AG10803 (cell line): ENCODE results near the gene EXOSC1.

Experiments used
- DNase-seq: peaks from one replicate; pipeline ENCODE4 v3.0.0; 2010; ENCODE audit warnings: low read depth
- H3K4me3 ChIP-seq: 2 replicates; pipeline ENCODE4 v1.5.1; 2011; ENCODE audit warnings: mild to moderate bottlenecking, low read length, control low read depth
- TF ChIP-seq, protein P1 (sequence below): conservative IDR thresholded peaks from 2 replicates; pipeline ENCODE4 v1.5.1; 2011; ENCODE audit warnings: mild to moderate bottlenecking, low read length, control low read depth, inconsistent platforms

EXOSC1 gene

DNA sequence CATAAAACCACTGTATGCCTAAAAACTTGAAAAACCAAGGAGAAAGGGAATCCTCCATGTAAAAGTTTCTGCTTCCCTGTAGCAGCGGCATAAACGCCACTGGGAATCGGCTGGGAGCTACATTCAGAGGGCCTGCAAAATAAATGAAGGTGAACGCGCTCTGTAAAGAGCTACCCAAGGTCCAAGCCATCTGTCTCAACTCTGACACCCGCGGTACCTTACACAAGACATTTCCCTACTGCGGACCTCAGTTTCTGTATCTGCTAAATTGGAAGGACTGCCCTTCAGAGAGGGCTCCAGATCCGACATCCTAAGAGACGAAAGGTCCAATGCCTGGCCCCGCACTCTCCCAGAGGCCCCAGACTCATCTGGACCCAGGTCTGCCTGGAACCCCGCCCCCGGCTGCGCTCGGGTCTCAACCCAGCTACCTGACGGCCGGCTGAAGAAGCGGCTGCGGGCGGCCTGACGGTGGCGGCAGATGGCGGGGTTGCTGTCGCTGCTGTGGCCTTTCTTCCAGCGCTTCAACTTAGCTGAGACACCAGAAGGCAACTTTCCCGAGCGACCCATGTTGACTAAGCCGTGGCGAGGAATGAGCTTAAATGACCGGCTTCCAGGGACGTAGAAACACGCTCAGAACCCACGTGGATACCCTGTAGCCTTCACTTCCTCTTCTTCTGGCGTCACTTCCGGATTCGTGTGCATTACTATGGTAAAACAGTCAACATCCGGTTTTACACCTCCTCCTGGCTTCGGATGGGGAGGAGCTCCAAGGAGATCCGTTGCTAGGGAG lies 44.9 kb downstream of the EXOSC1 start, which contains the start of gene RRP12:
Gene RRP12 (minus strand): TSS at position 676 of the 790 bp plus-strand sequence. CDS start 109 bp downstream, at position 567.
- TF ChIP-seq, protein P1, sequence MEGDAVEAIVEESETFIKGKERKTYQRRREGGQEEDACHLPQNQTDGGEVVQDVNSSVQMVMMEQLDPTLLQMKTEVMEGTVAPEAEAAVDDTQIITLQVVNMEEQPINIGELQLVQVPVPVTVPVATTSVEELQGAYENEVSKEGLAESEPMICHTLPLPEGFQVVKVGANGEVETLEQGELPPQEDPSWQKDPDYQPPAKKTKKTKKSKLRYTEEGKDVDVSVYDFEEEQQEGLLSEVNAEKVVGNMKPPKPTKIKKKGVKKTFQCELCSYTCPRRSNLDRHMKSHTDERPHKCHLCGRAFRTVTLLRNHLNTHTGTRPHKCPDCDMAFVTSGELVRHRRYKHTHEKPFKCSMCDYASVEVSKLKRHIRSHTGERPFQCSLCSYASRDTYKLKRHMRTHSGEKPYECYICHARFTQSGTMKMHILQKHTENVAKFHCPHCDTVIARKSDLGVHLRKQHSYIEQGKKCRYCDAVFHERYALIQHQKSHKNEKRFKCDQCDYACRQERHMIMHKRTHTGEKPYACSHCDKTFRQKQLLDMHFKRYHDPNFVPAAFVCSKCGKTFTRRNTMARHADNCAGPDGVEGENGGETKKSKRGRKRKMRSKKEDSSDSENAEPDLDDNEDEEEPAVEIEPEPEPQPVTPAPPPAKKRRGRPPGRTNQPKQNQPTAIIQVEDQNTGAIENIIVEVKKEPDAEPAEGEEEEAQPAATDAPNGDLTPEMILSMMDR: peak; percentile 11; the same call in 1 of the 2 replicates
- peak; percentile 97 for DNase-seq
- H3K4me3 ChIP-seq: peak within 1 kb of the TSS; percentile 91

DNA sequence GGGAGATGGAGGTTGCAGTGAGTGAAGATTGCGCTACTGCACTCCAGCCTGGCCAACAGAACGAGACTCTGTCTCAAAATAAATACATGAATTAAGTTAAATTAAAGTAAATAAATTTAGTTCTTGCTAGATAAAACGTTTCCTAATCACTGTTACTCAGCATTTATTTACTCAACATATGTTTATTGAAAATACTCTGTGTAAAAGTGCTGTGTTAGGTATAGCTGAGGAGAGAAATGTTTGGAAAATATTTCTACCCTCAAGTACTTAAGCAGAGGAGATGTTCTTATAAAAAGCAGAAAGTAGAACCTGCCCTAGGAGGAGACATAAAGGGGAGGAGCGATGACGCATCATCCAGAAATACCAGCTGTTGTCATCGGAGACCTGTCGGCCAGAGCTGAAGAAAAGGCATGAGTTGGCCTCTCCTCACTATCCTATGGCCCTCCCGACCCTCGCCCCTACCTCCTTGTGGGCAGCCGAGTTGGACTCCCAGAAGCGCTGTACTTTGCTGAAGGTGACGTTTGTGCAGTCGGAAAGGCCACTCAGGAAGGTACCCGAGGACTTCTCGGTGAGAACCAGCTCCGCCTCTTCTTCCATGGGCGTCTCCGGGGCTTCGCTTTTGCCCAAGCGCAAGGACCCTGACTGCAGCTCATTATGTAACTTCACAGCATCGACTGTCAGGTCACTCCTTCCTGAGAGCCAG lies 45.8 kb downstream of the EXOSC1 start:
- DNase-seq: peak; percentile 49
- TF ChIP-seq, protein P1: no peak
- peak overlapping the region; percentile 91 for H3K4me3 ChIP-seq

DNA sequence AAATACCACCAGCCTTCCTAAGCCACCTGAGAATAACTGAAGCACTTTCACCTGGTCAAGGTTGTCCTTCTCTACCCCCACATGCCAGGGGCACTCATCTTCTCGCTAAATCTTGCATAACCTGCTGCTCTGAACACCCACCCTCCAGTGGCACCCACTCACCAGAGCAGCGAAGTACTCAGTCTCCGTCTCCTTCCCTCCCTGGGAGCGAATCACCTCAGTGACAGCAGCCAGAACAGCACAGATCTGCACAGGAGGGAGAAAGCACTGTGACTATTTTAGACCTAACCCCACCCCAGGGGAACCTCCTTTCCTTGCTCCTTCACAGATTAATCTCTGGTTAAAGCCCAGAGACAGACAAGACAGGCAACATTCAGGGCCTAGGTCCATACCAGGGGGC lies 49.8 kb downstream of the EXOSC1 start:
- no peak for DNase-seq
- TF ChIP-seq, protein P1: no peak
- H3K4me3 ChIP-seq: no peak overlapping the region

DNA sequence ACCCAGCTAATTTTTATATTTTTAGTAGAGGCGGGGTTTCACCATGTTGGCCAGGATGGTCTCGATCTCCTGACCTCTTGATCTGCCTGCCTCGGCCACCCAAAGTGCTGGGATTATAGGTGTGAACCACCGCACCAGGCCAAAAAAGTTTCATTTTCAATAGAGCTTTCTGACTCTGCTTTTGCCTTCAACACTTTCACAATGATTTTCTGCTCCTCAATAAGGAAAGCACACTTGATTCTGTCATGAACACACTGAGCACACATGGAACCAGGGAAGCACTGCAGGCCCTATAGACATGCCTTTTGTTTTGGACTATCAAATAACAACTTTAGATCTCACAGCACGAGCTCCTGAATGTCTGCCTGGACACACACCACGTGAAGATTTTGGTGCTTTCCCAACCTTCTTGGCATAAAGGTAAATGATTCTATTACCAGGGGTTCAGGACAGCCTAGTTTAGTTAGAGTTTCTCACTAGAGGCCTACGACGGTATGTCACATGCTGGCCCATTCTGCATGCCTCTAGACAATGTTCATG lies 52.7 kb downstream of the EXOSC1 start:
- DNase-seq: no peak
- TF ChIP-seq, protein P1: no peak

DNA sequence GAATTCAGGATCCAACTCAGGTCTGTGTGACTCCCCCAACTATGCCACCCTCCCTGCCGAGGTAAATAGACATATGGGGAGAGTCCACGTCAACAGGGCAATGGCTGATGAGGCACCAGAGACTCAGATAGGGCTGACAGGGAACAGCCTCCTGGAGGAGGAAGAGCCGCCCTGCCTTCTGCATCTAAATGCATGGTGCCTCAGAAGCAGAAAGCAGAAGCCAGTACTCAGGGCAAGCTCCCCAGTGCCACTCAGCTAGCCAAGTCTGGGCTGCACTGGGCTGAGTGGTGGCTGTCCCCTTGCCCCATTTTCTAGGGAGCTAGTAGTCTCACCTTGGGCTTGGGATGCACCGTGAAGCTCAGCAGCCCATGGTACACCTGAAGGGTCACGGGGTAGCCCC lies 55.7 kb downstream of the EXOSC1 start:
- DNase-seq: no peak
- TF ChIP-seq, protein P1: no peak
- H3K4me3 ChIP-seq: no peak overlapping the region

More for the DNA sequence above, 52.7 kb downstream of the EXOSC1 start:
- H3K4me3 ChIP-seq: no peak overlapping the region

DNA sequence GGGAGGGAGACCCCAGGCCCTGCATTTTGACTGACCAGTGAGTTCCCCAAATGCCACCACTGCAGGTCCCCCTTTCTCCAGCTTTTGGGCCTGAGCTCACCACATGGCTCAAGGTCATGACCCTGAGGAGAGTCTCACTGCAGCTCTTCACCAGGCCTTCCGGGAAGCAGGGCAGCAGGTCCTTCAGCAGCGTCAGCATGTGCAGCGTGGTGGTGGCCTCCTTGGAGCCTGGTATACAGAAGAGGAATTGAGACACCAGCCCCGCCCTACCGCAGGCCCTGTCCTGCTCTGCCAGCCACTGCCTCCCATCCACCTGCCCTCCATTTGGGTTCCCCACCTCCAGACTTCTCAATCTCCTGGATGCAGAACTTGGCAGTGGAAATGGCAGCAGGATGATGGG lies 57.7 kb downstream of the EXOSC1 start:
- no peak overlapping the region for H3K4me3 ChIP-seq
- DNase-seq: no peak
- TF ChIP-seq, protein P1: no peak
